Uterus (tissue), 2 donors: ENCODE measurements around the gene VSIG4.

Experiments
- POLR2A ChIP-seq, 2 donors: fragments of 450-650 bp; IDR thresholded peaks; one replicate each; pipeline ENCODE4 v1.6.1; 2016; ENCODE audit warnings: antibody characterized with exemption in 2 of 2, mild to moderate bottlenecking in 1 of 2, moderate library complexity in 1 of 2
- TF ChIP-seq, protein P1 (sequence below), 4 experiments: fragments of 200-600 bp in 2 of 4; fragments of 450-650 bp in 2 of 4; sonication (generic) in 2 of 4; IDR thresholded peaks; one replicate each; pipeline ENCODE4 v1.5.1; 2016 to 2019; ENCODE audit warnings: antibody characterized with exemption in 4 of 4, mild to moderate bottlenecking in 2 of 4, moderate library complexity in 1 of 4

DNA sequence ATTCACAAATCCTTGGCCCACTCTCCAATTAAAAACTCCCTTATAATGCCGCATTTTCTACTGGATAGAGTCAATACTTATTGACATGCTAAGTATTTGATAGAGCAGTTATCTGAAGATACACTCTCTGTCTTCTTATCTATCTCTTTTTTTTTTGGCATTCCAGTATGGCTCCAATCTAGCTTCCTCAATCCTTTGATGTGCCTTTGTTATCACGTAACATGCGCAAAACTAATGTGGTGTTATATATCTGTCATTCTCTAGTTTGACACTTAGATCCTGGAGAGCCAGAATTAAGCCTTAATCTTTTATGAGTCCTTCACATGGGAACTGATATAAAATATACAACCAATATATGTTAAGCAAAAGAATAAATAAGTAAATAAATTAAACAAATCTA lies 54.7 kb downstream of the VSIG4 start:
- TF ChIP-seq, protein P1, sequence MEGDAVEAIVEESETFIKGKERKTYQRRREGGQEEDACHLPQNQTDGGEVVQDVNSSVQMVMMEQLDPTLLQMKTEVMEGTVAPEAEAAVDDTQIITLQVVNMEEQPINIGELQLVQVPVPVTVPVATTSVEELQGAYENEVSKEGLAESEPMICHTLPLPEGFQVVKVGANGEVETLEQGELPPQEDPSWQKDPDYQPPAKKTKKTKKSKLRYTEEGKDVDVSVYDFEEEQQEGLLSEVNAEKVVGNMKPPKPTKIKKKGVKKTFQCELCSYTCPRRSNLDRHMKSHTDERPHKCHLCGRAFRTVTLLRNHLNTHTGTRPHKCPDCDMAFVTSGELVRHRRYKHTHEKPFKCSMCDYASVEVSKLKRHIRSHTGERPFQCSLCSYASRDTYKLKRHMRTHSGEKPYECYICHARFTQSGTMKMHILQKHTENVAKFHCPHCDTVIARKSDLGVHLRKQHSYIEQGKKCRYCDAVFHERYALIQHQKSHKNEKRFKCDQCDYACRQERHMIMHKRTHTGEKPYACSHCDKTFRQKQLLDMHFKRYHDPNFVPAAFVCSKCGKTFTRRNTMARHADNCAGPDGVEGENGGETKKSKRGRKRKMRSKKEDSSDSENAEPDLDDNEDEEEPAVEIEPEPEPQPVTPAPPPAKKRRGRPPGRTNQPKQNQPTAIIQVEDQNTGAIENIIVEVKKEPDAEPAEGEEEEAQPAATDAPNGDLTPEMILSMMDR (IDR thresholded peaks at IDR 0.05), result no peak
- TF ChIP-seq POLR2A (IDR thresholded peaks at IDR 0.05), result no peak
